A673 (cell line): ENCODE data around the gene ZNF646. TPM values are rescaled to one million over a fixed set of nuclear protein-coding genes. Genes with fewer than 3 reads are reported as not detected.

ENCODE experiments used
- BruUV-seq: library from RNA; stranded (reverse); fragments of 400-500 nt; replicated peaks from 2 replicates; lab custom pipeline; 2021; lab: Mats Ljungman, UMichigan
- CTCF ChIA-PET: fragments of 300-600 bp; sonication (Branson Sonifier 250); formaldehyde crosslinking; loops from one replicate; lab custom pipeline; 2022; ENCODE audit warnings: antibody characterized with exemption; lab: Charles Lee
- POLR2A ChIA-PET: fragments of 300-600 bp; sonication (Branson Sonifier 250); formaldehyde crosslinking; loops from one replicate; lab custom pipeline; 2022; ENCODE audit warnings: antibody characterized with exemption; ENCODE audit not compliant: low non-redundant PET; lab: Charles Lee
- DNase-seq: peaks from one replicate; pipeline ENCODE4 v3.0.0-alpha.2; 2015; ENCODE audit warnings: low spot score
- H3K27ac ChIP-seq: fragments of 200-600 bp; sonication (generic); 2 replicates; pipeline ENCODE4 v1.5.1; 2016; ENCODE audit warnings: mixed run types, low read depth, mild to moderate bottlenecking, mixed read lengths, antibody characterized with exemption, low read length; ENCODE audit not compliant: poor library complexity, severe bottlenecking
- H3K27me3 ChIP-seq: fragments of 200-600 bp; sonication (generic); replicated peaks from 2 replicates; pipeline ENCODE4 v1.6.1; 2017; ENCODE audit warnings: mixed run types, low read depth, mild to moderate bottlenecking, mixed read lengths, antibody characterized with exemption, low read length; ENCODE audit not compliant: insufficient read depth, poor library complexity
- H3K36me3 ChIP-seq: fragments of 200-600 bp; sonication (generic); 2 replicates; pipeline ENCODE4 v1.6.1; 2016; ENCODE audit warnings: mixed run types, mild to moderate bottlenecking, mixed read lengths, antibody characterized with exemption, low read length; ENCODE audit not compliant: insufficient read depth, poor library complexity, severe bottlenecking
- H3K4me1 ChIP-seq: fragments of 200-600 bp; sonication (generic); 2 replicates; pipeline ENCODE4 v1.6.1; 2017; ENCODE audit warnings: mixed run types, mild to moderate bottlenecking, mixed read lengths, antibody characterized with exemption, low read length; ENCODE audit not compliant: insufficient read depth, poor library complexity, severe bottlenecking
- H3K4me3 ChIP-seq: fragments of 200-600 bp; sonication (generic); 2 replicates; pipeline ENCODE4 v1.5.1; 2016; ENCODE audit warnings: low read depth, mixed run types, mild to moderate bottlenecking, mixed read lengths, low read length; ENCODE audit not compliant: poor library complexity, severe bottlenecking
- H3K9me3 ChIP-seq: fragments of 200-600 bp; sonication (generic); 2 replicates; pipeline ENCODE4 v1.6.1; 2016; ENCODE audit warnings: mixed run types, low read depth, mild to moderate bottlenecking, mixed read lengths, antibody characterized with exemption, low read length; ENCODE audit not compliant: poor library complexity, severe bottlenecking
- EZH2 ChIP-seq: fragments of 200-600 bp; sonication (generic); IDR thresholded peaks from 2 replicates; pipeline ENCODE4 v1.6.1; 2017; ENCODE audit warnings: borderline replicate concordance, low read depth, mild to moderate bottlenecking, mixed read lengths, antibody characterized with exemption, low read length; ENCODE audit not compliant: poor library complexity, severe bottlenecking
- intact Hi-C: fragments of 100-400 bp; cut with micrococcal nuclease; formaldehyde crosslinking; loops from one replicate; pipeline ENCODE4 v1.10.0; 2022; ENCODE audit not compliant: unreplicated experiment
- total RNA-seq: library from RNA; stranded (reverse); gene quantifications from 2 replicates; pipeline ENCODE4 v1.2.3, GENCODE V29; 2021
- TF ChIP-seq, protein P1 (sequence below): fragments of 300-800, 200-600 bp; sonication (generic); conservative IDR thresholded peaks from 2 replicates; pipeline ENCODE4 v1.5.1; 2017; ENCODE audit warnings: low read depth, mild to moderate bottlenecking, antibody characterized with exemption, low read length, moderate library complexity, mixed read lengths

The ZNF646 gene
- total RNA-seq, 1 experiment from 2014 or later: 26.6 TPM

DNA sequence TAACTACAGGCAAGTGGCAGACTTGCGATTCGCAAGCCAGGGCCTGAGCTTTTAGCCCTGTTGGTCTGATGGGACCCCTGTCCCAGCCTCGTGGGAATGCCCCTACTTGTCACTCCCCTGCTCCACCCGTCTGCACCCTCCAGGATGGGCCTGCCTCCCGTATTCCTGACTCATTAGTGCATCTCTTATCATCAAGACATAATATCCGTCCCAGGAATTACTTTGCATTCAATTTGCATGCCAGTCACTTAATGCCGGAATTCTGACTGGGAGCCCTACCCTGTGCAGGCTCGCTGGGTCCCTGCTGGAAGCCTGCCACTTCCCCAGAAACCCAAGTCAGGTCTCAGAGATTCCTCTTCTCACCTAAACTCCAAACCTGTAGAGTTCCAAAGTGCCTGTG lies 11.2 kb downstream of the ZNF646 start:
- TF ChIP-seq, protein P1, sequence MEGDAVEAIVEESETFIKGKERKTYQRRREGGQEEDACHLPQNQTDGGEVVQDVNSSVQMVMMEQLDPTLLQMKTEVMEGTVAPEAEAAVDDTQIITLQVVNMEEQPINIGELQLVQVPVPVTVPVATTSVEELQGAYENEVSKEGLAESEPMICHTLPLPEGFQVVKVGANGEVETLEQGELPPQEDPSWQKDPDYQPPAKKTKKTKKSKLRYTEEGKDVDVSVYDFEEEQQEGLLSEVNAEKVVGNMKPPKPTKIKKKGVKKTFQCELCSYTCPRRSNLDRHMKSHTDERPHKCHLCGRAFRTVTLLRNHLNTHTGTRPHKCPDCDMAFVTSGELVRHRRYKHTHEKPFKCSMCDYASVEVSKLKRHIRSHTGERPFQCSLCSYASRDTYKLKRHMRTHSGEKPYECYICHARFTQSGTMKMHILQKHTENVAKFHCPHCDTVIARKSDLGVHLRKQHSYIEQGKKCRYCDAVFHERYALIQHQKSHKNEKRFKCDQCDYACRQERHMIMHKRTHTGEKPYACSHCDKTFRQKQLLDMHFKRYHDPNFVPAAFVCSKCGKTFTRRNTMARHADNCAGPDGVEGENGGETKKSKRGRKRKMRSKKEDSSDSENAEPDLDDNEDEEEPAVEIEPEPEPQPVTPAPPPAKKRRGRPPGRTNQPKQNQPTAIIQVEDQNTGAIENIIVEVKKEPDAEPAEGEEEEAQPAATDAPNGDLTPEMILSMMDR: no peak
- no peak for TF ChIP-seq EZH2
- intact Hi-C loops: loop anchor here (10.0 kb wide), 1 partner anchor 789 kb away; the partner anchor contains the start of gene ZNF267
- H3K9me3 ChIP-seq: no peaks in the 10 kb centered on the region
- DNase-seq: no peak
- no peak overlapping the region for H3K27ac ChIP-seq
- H3K27me3 ChIP-seq: no peaks in the 10 kb centered on the region
- ChIA-PET CTCF (no interaction called here), POLR2A (no interaction called here)
- no TSS peak for BruUV-seq
- peaks cover 20% of the 10 kb centered on the region for H3K36me3 ChIP-seq
- H3K4me3 ChIP-seq: no peak overlapping the region
- no peaks in the 10 kb centered on the region for H3K4me1 ChIP-seq

DNA sequence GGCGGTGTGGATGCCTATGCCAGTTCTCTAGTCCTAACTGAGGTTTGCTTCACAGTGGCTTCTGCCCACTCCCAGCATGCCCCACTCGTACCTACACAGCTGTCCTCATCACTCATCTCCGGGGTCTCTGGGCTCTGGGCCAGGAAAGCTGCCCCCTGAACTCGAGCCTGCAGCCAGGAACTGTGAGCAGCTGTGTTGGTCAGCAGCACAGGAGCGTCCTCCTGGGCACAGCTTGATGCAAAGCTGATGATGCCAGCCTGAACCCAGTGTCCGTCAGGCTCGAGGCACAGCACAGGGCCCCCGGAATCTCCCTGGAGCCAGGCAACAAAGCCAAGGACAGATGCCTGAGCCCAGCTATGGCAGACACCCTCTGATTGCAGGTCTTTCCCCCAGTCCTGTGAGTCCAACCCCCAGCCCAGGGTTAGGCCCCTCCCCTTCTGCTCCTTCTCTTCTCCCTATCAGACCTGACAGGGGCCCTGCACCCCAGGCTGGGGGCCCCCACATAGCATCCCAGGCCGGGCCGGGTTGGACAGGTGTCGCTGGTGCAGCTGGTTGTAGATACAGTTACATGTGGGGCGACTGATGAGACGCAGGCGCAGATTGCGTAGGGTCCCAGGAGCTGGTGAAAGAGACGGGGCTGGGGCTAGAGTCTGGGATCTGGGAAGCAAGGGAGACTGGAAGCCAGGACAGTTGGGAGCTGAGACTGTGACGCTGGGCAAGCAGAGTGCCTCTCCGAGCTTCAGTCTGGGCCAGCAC lies 11.8 kb downstream of the ZNF646 start:
- TF ChIP-seq EZH2: no peak
- TF ChIP-seq, protein P1: no peak
- BruUV-seq: no TSS peak
- DNase-seq: no peak
- no peaks in the 10 kb centered on the region for H3K9me3 ChIP-seq
- H3K4me3 ChIP-seq: no peak overlapping the region
- H3K27me3 ChIP-seq: no peaks in the 10 kb centered on the region
- peaks cover 20% of the 10 kb centered on the region for H3K36me3 ChIP-seq
- CTCF ChIA-PET: no interaction called here
- no peak overlapping the region for H3K27ac ChIP-seq
- intact Hi-C loops: loop anchor here (10.0 kb wide), 1 partner anchor 789 kb away; the partner anchor contains the start of gene ZNF267
- H3K4me1 ChIP-seq: no peaks in the 10 kb centered on the region
- POLR2A ChIA-PET: no interaction called here

DNA sequence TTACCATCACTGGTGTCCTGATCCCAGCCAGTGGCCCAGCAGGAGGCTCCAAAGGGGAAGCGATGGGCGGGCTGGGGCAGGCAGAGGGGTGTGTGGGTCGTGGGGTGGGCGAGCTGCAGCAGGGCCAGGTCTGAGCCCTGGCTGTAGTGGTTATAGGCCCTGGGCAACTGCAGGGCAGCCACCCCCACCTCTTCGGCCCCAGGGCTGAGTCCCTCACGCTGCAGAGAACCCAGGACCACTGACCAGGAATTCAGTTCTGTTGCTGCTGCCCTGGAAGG lies 12.3 kb downstream of the ZNF646 start:
- Histone ChIP-seq H3K4me1 (no peaks in the 10 kb centered on the region), H3K27me3 (no peaks in the 10 kb centered on the region), H3K27ac (no peak overlapping the region), H3K36me3 (peaks cover 16% of the 10 kb centered on the region), H3K9me3 (no peaks in the 10 kb centered on the region), H3K4me3 (no peak overlapping the region)
- DNase-seq: no peak
- no TSS peak for BruUV-seq
- intact Hi-C loops: loop anchor here (10.0 kb wide), 1 partner anchor 788 kb away; the partner anchor contains the start of gene ZNF267
- TF ChIP-seq EZH2: no peak
- TF ChIP-seq, protein P1: no peak
- POLR2A ChIA-PET: no interaction called here
- CTCF ChIA-PET: no interaction called here
